Subcutaneous preadipocyte (primary cell): ENCODE measurements around the gene USH1C. TPM values are rescaled to one million over a fixed set of nuclear protein-coding genes. Genes with fewer than 3 reads are reported as not detected.

Source experiments
- total RNA-seq: library from RNA; depleted of rRNA; stranded (reverse); fragments of >200 nt; gene quantifications from 2 replicates; pipeline ENCODE4 v1.2.3, GENCODE V29; 2012

USH1C gene
- not detected in 2 replicates for total RNA-seq

GRCh38 chr11:17544181-17544622, at the start of gene USH1C:
Gene USH1C (minus strand): TSS chr11:17544416. CDS start chr11:17544307, 109 bp downstream.

GRCh38 chr11:17547051-17547577, 2.9 kb upstream of the USH1C start, which contains the start of gene OTOG:
Gene OTOG (plus strand): TSS chr11:17547259. CDS start chr11:17547373, 114 bp downstream.

GRCh38 chr11:17476317-17477083, 67.7 kb downstream of the USH1C start, which contains the start of gene ABCC8:
Gene ABCC8 (minus strand): TSS chr11:17476845. CDS start chr11:17476776, 69 bp downstream.

Other genes starting within 250 kb of the USH1C start
- gene NCR3LG1, start 192.6 kb downstream of the USH1C start, total RNA-seq, result 14.7 and 27.6 TPM in 2 replicates
- gene KCNJ11, start 155.8 kb downstream of the USH1C start, total RNA-seq, result not detected in 2 replicates
- not detected in 2 replicates for gene ABCC8, start 67.6 kb downstream of the USH1C start, total RNA-seq
- not detected in 2 replicates for gene OTOG, start 2.8 kb upstream of the USH1C start, total RNA-seq
- gene MYOD1, start 175.2 kb upstream of the USH1C start, total RNA-seq, result not detected in 2 replicates
- gene KCNC1, start 190.4 kb upstream of the USH1C start, total RNA-seq, result under 0.01 TPM in 1 of 2 replicates, not detected in the other